Astrocyte (in vitro differentiated cells and primary cell): ENCODE data around the gene CFH. TPM values are rescaled to one million over a fixed set of nuclear protein-coding genes. Genes with fewer than 3 reads are reported as not detected.
"Not testable (repeated sequence)": the region's sequence is repeated elsewhere in the genome, so short reads cannot be mapped to it uniquely, and the experiment has no call there.

Source experiments
- DNase-seq: peaks from one replicate; pipeline ENCODE4 v3.0.0-alpha.2; 2010; ENCODE audit warnings: low read depth
- FAIRE-seq: peaks from 2 replicates; lab custom pipeline; 2011; peaks lifted over from hg19 to GRCh38; lab: Jason Lieb, UNC
- H2AFZ ChIP-seq: 2 replicates; pipeline ENCODE4 v1.6.0; 2012; ENCODE audit warnings: low read depth, low read length, inconsistent platforms
- H3K27ac ChIP-seq: 2 replicates; pipeline ENCODE4 v1.5.1; 2011; ENCODE audit warnings: low read depth, low read length, inconsistent platforms
- H3K27me3 ChIP-seq: 2 replicates; pipeline ENCODE4 v1.6.0; 2011; ENCODE audit warnings: low read length, inconsistent platforms; ENCODE audit not compliant: insufficient read depth
- H3K36me3 ChIP-seq: 2 replicates; pipeline ENCODE4 v1.5.1; 2011; ENCODE audit warnings: low read length, inconsistent platforms; ENCODE audit not compliant: insufficient read depth
- H3K4me1 ChIP-seq: 2 replicates; pipeline ENCODE4 v1.5.1; 2011; ENCODE audit warnings: low read length, inconsistent platforms; ENCODE audit not compliant: insufficient read depth
- H3K4me2 ChIP-seq: 2 replicates; pipeline ENCODE4 v1.6.0; 2012; ENCODE audit warnings: low read length, inconsistent platforms
- H3K4me3 ChIP-seq: 2 replicates; pipeline ENCODE4 v1.5.1; 2011; ENCODE audit warnings: low read depth, mild to moderate bottlenecking, low read length, inconsistent platforms; ENCODE audit not compliant: insufficient read depth
- H3K79me2 ChIP-seq: 2 replicates; pipeline ENCODE4 v1.6.0; 2012; ENCODE audit warnings: mild to moderate bottlenecking, low read length, inconsistent platforms; ENCODE audit not compliant: insufficient read depth
- H3K9ac ChIP-seq: 2 replicates; pipeline ENCODE4 v1.6.0; 2012; ENCODE audit warnings: mild to moderate bottlenecking, low read length, inconsistent platforms
- H3K9me3 ChIP-seq: 2 replicates; pipeline ENCODE4 v1.5.1; 2012; ENCODE audit warnings: low read depth, mild to moderate bottlenecking, low read length, inconsistent platforms; ENCODE audit not compliant: insufficient read depth
- H4K20me1 ChIP-seq: 2 replicates; pipeline ENCODE4 v1.6.0; 2012; ENCODE audit warnings: low read length, inconsistent platforms; ENCODE audit not compliant: insufficient read depth
- H3K27ac Mint-ChIP-seq: one replicate; pipeline ENCODE4 v1.8.0; 2021; ENCODE audit warnings: mild to moderate bottlenecking, mixed read lengths; ENCODE audit not compliant: unreplicated experiment
- H3K27me3 Mint-ChIP-seq: one replicate; pipeline ENCODE4 v1.8.0; 2021; ENCODE audit warnings: low read depth, mixed read lengths; ENCODE audit not compliant: unreplicated experiment
- H3K36me3 Mint-ChIP-seq: one replicate; pipeline ENCODE4 v1.8.0; 2021; ENCODE audit warnings: low read depth, mixed read lengths; ENCODE audit not compliant: unreplicated experiment
- H3K4me1 Mint-ChIP-seq: one replicate; pipeline ENCODE4 v1.8.0; 2021; ENCODE audit warnings: low read depth, mixed read lengths; ENCODE audit not compliant: unreplicated experiment
- H3K4me3 Mint-ChIP-seq: one replicate; pipeline ENCODE4 v1.8.0; 2021; ENCODE audit warnings: mild to moderate bottlenecking, moderate library complexity, mixed read lengths; ENCODE audit not compliant: unreplicated experiment
- H3K9me3 Mint-ChIP-seq: one replicate; pipeline ENCODE4 v1.8.0; 2021; ENCODE audit warnings: mild to moderate bottlenecking, mixed read lengths; ENCODE audit not compliant: unreplicated experiment
- total RNA-seq: library from RNA; stranded (reverse); gene quantifications from 2 replicates; pipeline ENCODE4 v1.2.1, GENCODE V29; 2021

The CFH gene
- total RNA-seq, 1 donor from 2014 or later: 15.8 TPM

GRCh38 chr1:196794103-196794502, 142.3 kb downstream of the CFH start:
- not testable (repeated sequence) for H3K36me3 Mint-ChIP-seq, H4K20me1 ChIP-seq, FAIRE-seq, H2AFZ ChIP-seq, DNase-seq, H3K36me3 ChIP-seq, H3K79me2 ChIP-seq, H3K9ac ChIP-seq, H3K4me2 ChIP-seq, H3K9me3 Mint-ChIP-seq, H3K4me1 Mint-ChIP-seq, H3K27ac Mint-ChIP-seq, H3K27ac ChIP-seq, H3K4me3 ChIP-seq, H3K4me1 ChIP-seq, H3K4me3 Mint-ChIP-seq, H3K27me3 ChIP-seq, H3K27me3 Mint-ChIP-seq, H3K9me3 ChIP-seq

Other genes with a start within 250 kb of the CFH start
- 4.8 and 5.9 TPM in 2 replicates for gene KCNT2, start 43.6 kb upstream of the CFH start, total RNA-seq
- not detected in 2 replicates for gene CFHR3, start 122.8 kb downstream of the CFH start, total RNA-seq
- 0.23 TPM in 1 of 2 replicates, not detected in the other for gene CFHR1, start 167.7 kb downstream of the CFH start, total RNA-seq
- gene CFHR4, start 236.0 kb downstream of the CFH start, total RNA-seq: not detected in 2 replicates